CD1c-positive myeloid dendritic cell (primary cell): ENCODE results near the gene ADGRF5.

Source experiments
- DNase-seq: peaks from one replicate; pipeline ENCODE4 v3.0.0-alpha.2; 2016; ENCODE audit errors: extremely low spot score

ADGRF5 gene

DNA sequence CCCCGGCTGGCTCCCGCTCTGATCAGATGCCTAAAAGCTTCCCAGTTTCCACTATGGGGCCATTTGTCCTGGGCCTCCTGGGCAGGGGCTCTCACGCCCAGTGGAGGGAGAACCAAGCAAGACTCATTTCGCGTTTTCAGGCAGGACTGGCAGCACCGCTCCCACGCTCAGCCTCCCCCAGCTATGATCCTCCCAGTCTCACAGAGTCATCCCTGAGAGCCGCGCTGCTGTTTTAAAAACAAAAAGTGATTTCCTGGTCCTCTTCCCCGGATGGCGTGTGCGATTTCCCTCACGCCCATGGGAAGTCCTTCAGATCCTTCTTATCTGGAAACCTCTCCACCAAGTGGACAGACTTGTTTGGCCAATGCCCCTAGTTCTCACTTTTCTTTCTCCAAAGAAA, at the start of gene ADGRF5:
Gene ADGRF5 (minus strand): TSS at position 208 of the 400 bp plus-strand sequence. CDS start 15,176 bp downstream, outside the sequence.
- DNase-seq, result no peak

GRCh38 chr6:46969206-46969605, 47.5 kb upstream of the ADGRF5 start:
- DNase-seq, result no peak

DNA sequence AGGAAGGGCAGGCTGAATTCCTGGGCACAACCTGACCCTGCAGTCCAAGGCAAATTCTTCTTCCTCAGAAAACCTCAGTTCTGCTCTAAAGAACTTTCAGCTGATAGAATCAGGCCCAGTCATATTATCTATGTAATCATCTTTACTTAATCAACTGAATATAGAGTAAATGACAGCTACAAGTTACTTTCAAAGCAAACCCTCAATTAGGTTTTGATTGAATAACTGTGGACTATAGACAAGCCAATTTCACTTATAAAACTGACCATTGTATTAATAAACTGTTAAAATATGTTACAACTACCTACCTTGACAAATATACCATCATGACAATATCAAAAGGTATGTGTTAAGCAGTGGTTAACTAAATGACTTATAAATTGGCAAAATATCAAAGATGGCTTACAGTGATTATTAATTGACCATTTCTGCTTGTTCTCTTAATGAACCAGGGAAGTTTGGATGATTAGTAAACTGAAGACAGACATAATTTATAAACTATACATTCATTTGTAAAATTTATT, 46.1 kb upstream of the ADGRF5 start:
- no peak for DNase-seq

DNA sequence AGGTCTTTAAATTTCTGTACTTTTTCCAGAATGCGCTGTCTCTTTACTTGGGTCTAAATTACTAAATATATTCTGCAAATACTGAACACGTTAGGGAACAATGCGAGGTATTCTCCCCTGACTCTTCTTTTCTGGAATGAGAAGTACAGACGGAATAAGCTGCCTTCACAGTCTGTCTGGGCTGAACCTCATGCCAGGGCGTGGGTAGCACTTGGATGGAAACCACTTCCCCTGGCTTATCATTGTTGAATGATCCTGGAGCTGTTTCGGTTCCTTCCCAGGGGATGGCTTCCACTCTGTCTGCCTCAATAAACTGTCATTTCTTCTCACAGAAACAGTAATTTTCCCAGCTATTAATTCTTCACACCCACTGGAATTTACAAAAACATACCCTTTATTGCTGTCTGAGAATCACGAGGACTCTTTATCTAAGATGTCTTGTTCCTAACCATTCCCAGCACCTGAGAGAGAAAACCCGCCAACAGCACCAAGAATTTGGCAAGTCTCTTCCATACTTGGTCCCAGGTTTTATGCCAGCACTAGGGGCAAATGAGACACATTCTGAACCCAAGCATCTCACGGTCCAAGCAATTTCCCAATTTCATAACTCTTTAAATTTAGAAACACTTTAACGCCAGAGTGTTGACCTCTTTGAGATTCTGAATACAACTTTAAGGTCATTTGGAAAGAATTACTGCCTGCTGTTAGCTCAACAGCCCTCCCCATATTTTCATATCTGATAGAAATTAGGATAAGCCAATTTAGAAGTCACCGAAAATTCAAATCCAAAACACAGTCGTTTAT, 43.2 kb upstream of the ADGRF5 start:
- peak; percentile 35 for DNase-seq

GRCh38 chr6:46963626-46964025, 41.9 kb upstream of the ADGRF5 start:
- no peak for DNase-seq

GRCh38 chr6:46963039-46963438, 41.3 kb upstream of the ADGRF5 start:
- DNase-seq, result no peak

- DNase-seq, result peak; percentile 34
These were observed 40.0 kb upstream of the ADGRF5 start for GRCh38 chr6:46961711-46962110.

GRCh38 chr6:46961232-46961631, 39.5 kb upstream of the ADGRF5 start:
- peak; percentile 51 for DNase-seq

DNA sequence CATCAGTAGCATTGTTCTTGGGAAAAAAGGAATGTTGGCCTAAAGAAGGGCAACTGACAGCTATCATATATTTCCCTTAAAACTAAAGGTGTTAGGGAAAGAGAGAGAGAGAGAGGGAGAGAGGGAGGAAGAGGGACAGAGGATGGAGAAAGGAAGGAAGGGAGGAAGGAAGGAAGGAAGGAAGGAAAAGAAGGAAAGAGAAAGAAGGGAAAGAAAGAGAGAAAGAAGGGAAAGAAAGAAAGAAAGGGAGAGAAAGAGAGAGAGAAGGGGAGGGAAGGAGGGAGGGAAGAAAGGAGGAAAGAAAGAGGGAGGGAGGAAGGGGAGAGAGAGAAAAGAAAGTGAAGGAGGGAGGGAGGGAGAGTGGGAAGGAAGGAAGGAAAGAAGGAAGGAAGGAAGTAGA, 37.7 kb upstream of the ADGRF5 start:
- DNase-seq, result no peak

DNA sequence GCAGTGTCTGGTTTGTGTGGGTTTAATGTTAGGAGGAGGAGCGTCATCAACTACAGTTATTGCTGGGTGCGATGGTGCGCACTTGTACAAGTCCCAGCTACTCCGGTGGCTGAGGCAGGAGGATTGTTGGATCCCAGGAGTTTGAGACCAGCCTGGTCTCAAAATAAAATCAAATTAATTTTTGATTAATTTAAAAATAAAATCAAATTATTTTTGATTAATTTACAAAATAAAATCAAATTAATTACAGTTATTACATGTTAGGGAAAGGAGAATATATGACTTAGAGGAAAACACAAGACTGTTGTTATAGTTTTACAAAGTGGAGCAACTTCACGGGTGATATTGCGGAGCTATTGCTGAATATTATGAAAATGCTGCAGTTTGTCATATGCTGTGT, 34.7 kb upstream of the ADGRF5 start:
- no peak for DNase-seq

GRCh38 chr6:46954837-46955451, 33.2 kb upstream of the ADGRF5 start:
- no peak for DNase-seq

DNA sequence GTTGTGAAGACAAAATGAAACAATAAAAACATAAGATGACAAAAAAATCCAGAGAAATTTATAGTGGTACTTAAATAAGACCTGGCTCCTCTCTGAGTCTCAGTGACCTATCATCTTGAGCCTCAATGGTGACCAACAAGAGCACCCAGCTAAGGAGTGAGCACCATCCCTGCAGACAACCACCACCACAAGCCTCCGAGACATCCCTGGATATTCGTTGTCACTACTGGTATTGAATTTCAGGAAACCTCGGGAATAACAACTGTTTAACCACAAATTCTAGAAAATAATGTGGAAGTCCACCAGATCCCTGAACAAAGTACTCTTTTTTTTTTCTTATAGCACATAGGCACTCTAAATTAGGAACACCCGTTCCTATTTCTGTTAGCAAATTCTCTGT, 32.2 kb upstream of the ADGRF5 start:
- DNase-seq, result no peak

- no peak for DNase-seq
These were observed 28.0 kb upstream of the ADGRF5 start for GRCh38 chr6:46949632-46950280.

GRCh38 chr6:46948699-46949098, 27.0 kb upstream of the ADGRF5 start:
- DNase-seq, result no peak

DNA sequence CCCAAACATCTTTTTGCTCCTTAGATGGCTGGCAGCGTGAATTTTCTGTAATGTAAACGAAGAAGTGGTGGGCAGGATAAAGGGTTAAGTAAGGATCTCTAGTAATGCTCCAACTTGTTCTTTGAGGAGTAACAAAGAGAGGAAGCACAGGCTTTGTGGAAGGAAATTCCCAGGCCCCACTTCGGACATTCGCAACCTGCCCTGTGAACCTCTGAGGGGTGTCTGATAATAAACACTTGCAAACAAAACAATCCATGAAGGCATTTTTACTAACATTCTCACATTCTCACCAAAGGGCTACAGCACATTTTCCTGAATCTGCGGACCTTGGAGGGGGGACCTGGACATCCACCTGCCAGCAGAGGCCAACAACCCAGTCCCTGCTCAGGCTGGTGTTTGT, 25.8 kb upstream of the ADGRF5 start:
- DNase-seq, result no peak

- no peak for DNase-seq
These were observed 18.9 kb upstream of the ADGRF5 start for GRCh38 chr6:46940433-46941226.

GRCh38 chr6:46937642-46938041, 15.9 kb upstream of the ADGRF5 start:
- DNase-seq, result no peak

DNA sequence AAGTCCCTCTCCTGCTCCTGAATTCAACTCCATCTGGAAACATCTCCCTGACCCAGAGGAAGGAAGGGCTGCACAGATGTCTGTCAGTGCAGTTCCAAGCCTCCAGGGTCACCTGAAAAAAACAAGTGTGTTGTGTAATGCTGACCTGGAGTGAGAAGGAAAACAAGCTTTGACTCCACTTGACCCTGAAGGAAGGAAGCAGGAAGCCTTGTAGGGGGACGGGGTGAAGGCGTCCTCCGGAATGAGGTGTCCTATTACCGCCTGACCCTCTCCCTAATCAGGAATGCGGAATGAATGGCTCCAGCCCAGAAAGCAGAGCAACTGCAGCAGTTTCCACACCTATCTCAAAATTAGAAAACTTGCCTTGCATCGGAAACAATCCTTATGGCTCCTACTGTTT, 13.9 kb upstream of the ADGRF5 start:
- DNase-seq, result no peak

GRCh38 chr6:46933751-46934150, 12.0 kb upstream of the ADGRF5 start:
- no peak for DNase-seq

GRCh38 chr6:46932526-46933319, 11.0 kb upstream of the ADGRF5 start:
- no peak for DNase-seq

- no peak for DNase-seq
These were observed 9.7 kb upstream of the ADGRF5 start for GRCh38 chr6:46931416-46931815.
